Stimulated activated naive CD4-positive, alpha-beta T cell (primary cell): ENCODE measurements around the gene PRPF39.
"Not testable (repeated sequence)": the region's sequence is repeated elsewhere in the genome, so short reads cannot be mapped to it uniquely, and the experiment has no call there.

Experiments
- DNase-seq, 6 experiments: peaks; one replicate each; lab custom pipeline; 2025; lab: John Stamatoyannopoulos, UW

Gene PRPF39

GRCh38 chr14:45136399-45136798, 52.5 kb downstream of the PRPF39 start:
- DNase-seq: no peak

- DNase-seq: no peak
Observed at GRCh38 chr14:45140661-45141187, 56.8 kb downstream of the PRPF39 start.

DNA sequence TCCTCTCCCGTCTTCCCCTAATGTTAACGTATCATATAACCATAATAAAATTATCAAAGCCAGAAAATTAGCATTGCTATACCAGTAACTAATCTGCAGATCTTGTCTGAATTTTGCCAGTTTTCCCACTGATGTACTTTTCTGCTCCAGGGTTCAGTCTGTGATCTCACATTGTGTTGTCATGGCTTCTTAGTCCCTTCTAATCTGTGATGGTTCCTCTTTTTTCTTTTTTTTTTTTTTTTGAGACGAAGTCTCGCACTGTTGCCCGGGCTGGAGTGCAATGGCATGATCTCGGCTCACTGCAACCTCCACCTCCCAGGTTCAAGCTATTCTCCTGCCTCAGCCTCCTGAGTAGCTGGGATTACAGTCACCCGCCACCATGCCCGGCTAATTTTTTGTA, 58.2 kb downstream of the PRPF39 start:
- not testable (repeated sequence) for DNase-seq

DNA sequence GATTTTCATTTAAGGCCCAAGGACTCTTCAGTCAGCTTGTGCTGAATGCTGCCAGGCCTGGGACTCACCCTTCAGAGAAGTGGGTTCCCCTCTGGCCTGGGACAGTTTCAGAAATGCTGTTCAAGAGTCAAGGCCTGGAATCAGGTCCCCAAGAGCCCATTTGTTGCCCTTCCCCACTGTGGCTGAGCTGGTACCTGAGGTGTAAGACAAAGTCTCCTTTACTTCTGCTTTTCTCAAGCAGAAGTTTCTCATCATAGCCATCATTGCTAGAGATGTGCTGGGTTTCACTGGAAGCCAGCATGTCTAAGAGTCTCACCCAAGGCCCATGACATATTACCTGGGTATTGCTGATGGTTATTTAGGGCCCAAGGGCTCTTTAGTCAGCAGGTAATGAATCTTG, 60.7 kb downstream of the PRPF39 start:
- no peak for DNase-seq

- no peak for DNase-seq
Observed at GRCh38 chr14:45145214-45145613, 61.3 kb downstream of the PRPF39 start.

- DNase-seq: no peak
Observed at GRCh38 chr14:45149602-45150001, 65.7 kb downstream of the PRPF39 start.

DNA sequence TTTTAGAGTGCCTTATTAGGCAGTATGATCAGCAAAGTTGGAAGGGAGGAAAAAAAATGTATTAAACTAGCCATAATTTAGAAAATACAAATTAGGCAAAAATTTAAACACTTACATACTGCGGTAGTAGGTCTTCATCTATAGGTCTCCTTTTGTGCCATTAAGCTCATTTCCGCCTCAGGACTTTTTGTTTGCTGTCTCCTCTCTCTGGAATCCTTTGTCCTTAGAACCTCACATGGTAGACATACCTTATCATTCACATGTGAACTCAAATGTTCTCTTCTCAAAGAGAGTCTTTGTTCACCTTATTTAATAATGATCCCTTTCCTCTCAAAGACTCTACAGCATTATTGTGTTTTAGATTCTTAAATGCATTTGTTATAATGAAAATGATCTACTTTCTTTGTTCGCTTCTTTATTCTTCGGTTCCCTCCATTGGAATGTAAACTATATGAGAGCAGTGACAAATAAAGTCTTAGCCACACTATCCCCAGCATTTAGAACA, 66.5 kb downstream of the PRPF39 start:
- no peak for DNase-seq

GRCh38 chr14:45156067-45156466, 72.2 kb downstream of the PRPF39 start:
- no peak for DNase-seq
